GM12865 (cell line): ENCODE measurements around the gene HOXC5.

Experiments
- DNase-seq: peaks from one replicate; pipeline ENCODE4 v3.0.0; 2010; ENCODE audit warnings: low read depth
- H3K4me3 ChIP-seq: 2 replicates; pipeline ENCODE4 v1.5.1; 2011; ENCODE audit warnings: mild to moderate bottlenecking, low read depth, low read length, control low read depth
- CTCF ChIP-seq: IDR thresholded peaks from 2 replicates; pipeline ENCODE4 v1.5.1; 2011; ENCODE audit warnings: low read length, control low read depth, low read depth, inconsistent platforms; ENCODE audit not compliant: insufficient read depth; ENCODE audit errors: missing control alignments

Gene HOXC5

GRCh38 chr12:54056110-54056509, 23.3 kb downstream of the HOXC5 start:
- H3K4me3 ChIP-seq = no peak overlapping the region

GRCh38 chr12:54058128-54058768, 25.4 kb downstream of the HOXC5 start:
- no peak for TF ChIP-seq CTCF
- H3K4me3 ChIP-seq = no peak overlapping the region
- no peak for DNase-seq

More at GRCh38 chr12:54056110-54056509, 23.3 kb downstream of the HOXC5 start:
- TF ChIP-seq CTCF = no peak
- DNase-seq = no peak

- no peak overlapping the region for H3K4me3 ChIP-seq
- no peak for TF ChIP-seq CTCF
- no peak for DNase-seq
Measured at GRCh38 chr12:54059668-54060067, 26.8 kb downstream of the HOXC5 start.

- no peak for TF ChIP-seq CTCF
Measured at GRCh38 chr12:54060174-54060974, 27.5 kb downstream of the HOXC5 start.

GRCh38 chr12:54060975-54061778, 28.3 kb downstream of the HOXC5 start:
- no peak overlapping the region for H3K4me3 ChIP-seq
- no peak for DNase-seq
- TF ChIP-seq CTCF = no peak

More at GRCh38 chr12:54060174-54060974, 27.5 kb downstream of the HOXC5 start:
- H3K4me3 ChIP-seq = no peak overlapping the region
- DNase-seq = no peak

- H3K4me3 ChIP-seq = no peak overlapping the region
- DNase-seq = no peak
- TF ChIP-seq CTCF = no peak
Measured at GRCh38 chr12:54065677-54066076, 32.8 kb downstream of the HOXC5 start.
